DND-41 (cell line): ENCODE data around the gene SUPT20H.
A peak's percentile ranks its signal among the peaks of the same experiment; 100 is the strongest.
"Not testable (repeated sequence)": the region's sequence is repeated elsewhere in the genome, so short reads cannot be mapped to it uniquely, and the experiment has no call there.

ENCODE experiments used
- ATAC-seq: fragments of 200-7000 bp; cut with Tn5 transposase; 3 replicates; pipeline ENCODE4 v1.9.1; 2021; ENCODE audit warnings: low read depth; ENCODE audit not compliant: insufficient read depth
- DNase-seq: peaks from one replicate; pipeline ENCODE4 v3.0.0-alpha.2; 2020
- H2AFZ ChIP-seq: 2 replicates; pipeline ENCODE4 v1.6.0; 2012; ENCODE audit warnings: low read depth, low read length
- H3K27ac ChIP-seq: 2 replicates; pipeline ENCODE4 v1.5.1; 2012; ENCODE audit warnings: low read length, inconsistent platforms
- H3K27me3 ChIP-seq: fragments of 200-600 bp; sonication (generic); 2 replicates; pipeline ENCODE4 v1.6.0; 2012; ENCODE audit warnings: low read length, mild to moderate bottlenecking, inconsistent platforms; ENCODE audit not compliant: insufficient read depth, poor library complexity
- H3K36me3 ChIP-seq: 2 replicates; pipeline ENCODE4 v1.5.1; 2012; ENCODE audit warnings: low read length, inconsistent platforms; ENCODE audit not compliant: insufficient read depth
- H3K4me1 ChIP-seq: 2 replicates; pipeline ENCODE4 v1.5.1; 2012; ENCODE audit warnings: mild to moderate bottlenecking, low read length; ENCODE audit not compliant: insufficient read depth
- H3K4me2 ChIP-seq: 2 replicates; pipeline ENCODE4 v1.6.0; 2012; ENCODE audit warnings: mild to moderate bottlenecking, moderate library complexity, low read length, inconsistent platforms; ENCODE audit not compliant: insufficient read depth
- H3K4me3 ChIP-seq, 2 experiments: fragments of 200-600 bp in 1 of 2; shearing (Covaris generic) in 1 of 2; 2 replicates each; pipeline ENCODE4 v1.5.1; 2012 to 2016; ENCODE audit warnings: inconsistent platforms in 2 of 2, low read length in 2 of 2, mild to moderate bottlenecking in 2 of 2, low read depth in 1 of 2, moderate library complexity in 1 of 2
- H3K79me2 ChIP-seq: 2 replicates; pipeline ENCODE4 v1.6.0; 2012; ENCODE audit warnings: low read length, inconsistent platforms; ENCODE audit not compliant: insufficient read depth
- H3K9ac ChIP-seq: 2 replicates; pipeline ENCODE4 v1.6.0; 2012; ENCODE audit warnings: low read depth, mild to moderate bottlenecking, inconsistent platforms, low read length, moderate library complexity
- H3K9me3 ChIP-seq: 2 replicates; pipeline ENCODE4 v1.5.1; 2012; ENCODE audit warnings: low read length, moderate library complexity, mild to moderate bottlenecking, inconsistent platforms; ENCODE audit not compliant: insufficient read depth, severe bottlenecking
- H4K20me1 ChIP-seq: 2 replicates; pipeline ENCODE4 v1.6.0; 2012; ENCODE audit warnings: low read length; ENCODE audit not compliant: insufficient read depth
- CTCF ChIP-seq: IDR thresholded peaks from 2 replicates; pipeline ENCODE4 v1.5.1; 2012; ENCODE audit warnings: borderline replicate concordance, low read length, moderate library complexity, mild to moderate bottlenecking; ENCODE audit not compliant: poor library complexity, severe bottlenecking; ENCODE audit errors: extremely low read depth
- EZH2 ChIP-seq: IDR thresholded peaks from 3 replicates; pipeline ENCODE4 v1.6.1; 2012; ENCODE audit warnings: borderline replicate concordance, low read depth, mild to moderate bottlenecking, moderate library complexity, low read length, inconsistent platforms; ENCODE audit not compliant: severe bottlenecking

The SUPT20H gene

GRCh38 chr13:37067874-37068273 lies 8.4 kb upstream of the SUPT20H start:
- Histone ChIP-seq H2AFZ (no peak overlapping the region), H3K9me3 (no peaks in the 10 kb centered on the region), H4K20me1 (no peaks in the 10 kb centered on the region), H3K9ac (no peak overlapping the region), H3K36me3 (no peaks in the 10 kb centered on the region), H3K4me1 (no peaks in the 10 kb centered on the region), H3K79me2 (no peaks in the 10 kb centered on the region), H3K27me3 (peaks cover 11% of the 10 kb centered on the region), H3K4me3 (no peak overlapping the region), H3K27ac (no peak overlapping the region), H3K4me2 (no peak overlapping the region)
- no peak for ATAC-seq
- DNase-seq = no peak
- TF ChIP-seq EZH2 = no peak
- no peak for TF ChIP-seq CTCF

GRCh38 chr13:37065890-37066526 lies 6.5 kb upstream of the SUPT20H start:
- Histone ChIP-seq H4K20me1 (no peaks in the 10 kb centered on the region), H2AFZ (no peak overlapping the region), H3K4me3 (no peak overlapping the region), H3K4me1 (no peaks in the 10 kb centered on the region), H3K79me2 (no peaks in the 10 kb centered on the region), H3K9ac (no peak overlapping the region), H3K9me3 (no peaks in the 10 kb centered on the region), H3K4me2 (no peak overlapping the region), H3K27me3 (peaks cover 8% of the 10 kb centered on the region), H3K27ac (no peak overlapping the region), H3K36me3 (no peaks in the 10 kb centered on the region)
- no peak for DNase-seq
- no peak for ATAC-seq
- no peak for TF ChIP-seq CTCF

- peak overlapping the region; percentile 91 for H3K9ac ChIP-seq
- H3K4me1 ChIP-seq = peaks cover 25% of the 10 kb centered on the region
- peak overlapping the region; percentile 84 for H2AFZ ChIP-seq
- no peak for DNase-seq
- H3K4me3 ChIP-seq = peak overlapping the region; percentile 67 to 79
- peaks cover 11% of the 10 kb centered on the region for H3K36me3 ChIP-seq
- ATAC-seq = no peak
- peaks cover 34% of the 10 kb centered on the region for H3K79me2 ChIP-seq
- peak overlapping the region; percentile 79 for H3K27ac ChIP-seq
- H3K4me2 ChIP-seq = peak overlapping the region; percentile 72
- peaks cover 6% of the 10 kb centered on the region for H3K27me3 ChIP-seq
- H4K20me1 ChIP-seq = no peaks in the 10 kb centered on the region
- TF ChIP-seq EZH2 (no peak), CTCF (no peak)
- peaks cover 3% of the 10 kb centered on the region for H3K9me3 ChIP-seq
Measured at GRCh38 chr13:37059848-37060192, 332 bp upstream of the SUPT20H start.

- not testable (repeated sequence) for H2AFZ ChIP-seq, ATAC-seq, H3K27me3 ChIP-seq, H3K9me3 ChIP-seq, H4K20me1 ChIP-seq, H3K4me3 ChIP-seq, H3K9ac ChIP-seq, H3K27ac ChIP-seq, DNase-seq, H3K4me2 ChIP-seq
- peaks cover 25% of the 10 kb centered on the region for H3K4me1 ChIP-seq
- peaks cover 58% of the 10 kb centered on the region for H3K79me2 ChIP-seq
- peaks cover 11% of the 10 kb centered on the region for H3K36me3 ChIP-seq
Measured at GRCh38 chr13:37056228-37056627, 3.3 kb downstream of the SUPT20H start.

- not testable (repeated sequence) for H3K9me3 ChIP-seq, H3K27me3 ChIP-seq, H3K4me3 ChIP-seq, H3K4me2 ChIP-seq, H3K9ac ChIP-seq, H2AFZ ChIP-seq, H3K27ac ChIP-seq, ATAC-seq, DNase-seq
- H4K20me1 ChIP-seq = peaks cover 12% of the 10 kb centered on the region; the same call in 1 of the 2 replicates
- H3K36me3 ChIP-seq = peaks cover 20% of the 10 kb centered on the region
- H3K4me1 ChIP-seq = peaks cover 12% of the 10 kb centered on the region
- peaks cover 73% of the 10 kb centered on the region for H3K79me2 ChIP-seq
Measured at GRCh38 chr13:37053111-37053510, 6.4 kb downstream of the SUPT20H start.
